Uterus (tissue), 4 donors: ENCODE measurements around the gene OR5B12. TPM values are rescaled to one million over a fixed set of nuclear protein-coding genes. Genes with fewer than 3 reads are reported as not detected.

Source experiments
- DNase-seq, 2 donors: peaks; one replicate each; pipeline ENCODE4 v3.0.0-alpha.2; 2019 to 2020
- H3K27ac ChIP-seq, 2 donors: fragments of 200-600 bp; sonication (generic); 1 replicate in 1 of 2; 2 replicates in 1 of 2; pipeline ENCODE4 v1.5.1; 2016 to 2018
- H3K27me3 ChIP-seq, 2 donors: fragments of 200-600 bp; sonication (generic); one replicate each; pipeline ENCODE4 v1.5.1; 2018 to 2019; ENCODE audit warnings: control low read depth in 1 of 2
- H3K36me3 ChIP-seq, 2 donors: fragments of 200-600 bp; sonication (generic); one replicate each; pipeline ENCODE4 v1.5.1; 2019; ENCODE audit warnings: control low read depth in 1 of 2
- H3K4me1 ChIP-seq, 2 donors: fragments of 200-600 bp; sonication (generic); one replicate each; pipeline ENCODE4 v1.5.1; 2018 to 2019; ENCODE audit warnings: control low read depth in 1 of 2
- H3K4me3 ChIP-seq, 2 donors: fragments of 200-600 bp; sonication (generic); 1 replicate in 1 of 2; 2 replicates in 1 of 2; pipeline ENCODE4 v1.5.1; 2018 to 2019; ENCODE audit warnings: mild to moderate bottlenecking in 1 of 2
- H3K9me3 ChIP-seq, 2 donors: fragments of 200-600 bp; sonication (generic); one replicate each; pipeline ENCODE4 v1.5.1; 2019; ENCODE audit warnings: control low read depth in 1 of 2
- CTCF ChIP-seq, 4 experiments: fragments of 200-600 bp in 2 of 4; fragments of 450-650 bp in 2 of 4; sonication (generic) in 2 of 4; IDR thresholded peaks; one replicate each; pipeline ENCODE4 v1.5.1; 2016 to 2019; ENCODE audit warnings: antibody characterized with exemption in 4 of 4, mild to moderate bottlenecking in 2 of 4, moderate library complexity in 1 of 4
- POLR2A ChIP-seq, 2 donors: fragments of 450-650 bp; IDR thresholded peaks; one replicate each; pipeline ENCODE4 v1.6.1; 2016; ENCODE audit warnings: antibody characterized with exemption in 2 of 2, mild to moderate bottlenecking in 1 of 2, moderate library complexity in 1 of 2
- intact Hi-C: fragments of 100-400 bp; cut with DNase I; formaldehyde crosslinking; loops from one replicate; pipeline ENCODE4 v1.15.1; 2023; ENCODE audit warnings: low total_unique reads
- total RNA-seq, 4 donors: library from RNA; depleted of rRNA in 3 of 4; stranded (reverse); fragments of >200 nt in 3 of 4; gene quantifications; one replicate each; pipeline versions ENCODE4 v1.1.0 to v1.2.4, GENCODE V29; 2014 to 2023
- donor health status: DM: yes; HTN: yes; CAD: no.

Gene OR5B12
- total RNA-seq = under 1 TPM in 1 of 4 donors, not detected in 3; 0.14 TPM

- DNase-seq = no peak
- no peaks in the 10 kb centered on the region for H3K4me1 ChIP-seq
- intact Hi-C loops = no loop called here
- H3K4me3 ChIP-seq = no peak within 1 kb of the TSS
- no peak within 1 kb of the TSS for H3K27ac ChIP-seq
- no peaks in the 10 kb centered on the region for H3K36me3 ChIP-seq
- no peaks in the 10 kb centered on the region for H3K9me3 ChIP-seq
- no peak for TF ChIP-seq CTCF (IDR thresholded peaks at IDR 0.05)
- no peak for TF ChIP-seq POLR2A (IDR thresholded peaks at IDR 0.05)
- no peaks in the 10 kb centered on the region for H3K27me3 ChIP-seq
Measured at GRCh38 chr11:58442136-58442535, at the start of gene OR5B12. OR5B12 (minus strand) TSS chr11:58442236; CDS start chr11:58440151, 2,085 bp downstream.

GRCh38 chr11:58490827-58491226, 48.8 kb upstream of the OR5B12 start:
- no peaks in the 10 kb centered on the region for H3K9me3 ChIP-seq
- H3K36me3 ChIP-seq = no peaks in the 10 kb centered on the region
- intact Hi-C loops = no loop called here
- no peak for TF ChIP-seq POLR2A (IDR thresholded peaks at IDR 0.05)
- H3K27ac ChIP-seq = no peak overlapping the region
- no peak overlapping the region for H3K4me3 ChIP-seq
- no peaks in the 10 kb centered on the region for H3K4me1 ChIP-seq
- H3K27me3 ChIP-seq = no peaks in the 10 kb centered on the region
- no peak for DNase-seq

- H3K9me3 ChIP-seq = no peaks in the 10 kb centered on the region
- intact Hi-C loops = no loop called here
- no peaks in the 10 kb centered on the region for H3K36me3 ChIP-seq
- H3K4me3 ChIP-seq = no peak overlapping the region
- H3K27me3 ChIP-seq = no peaks in the 10 kb centered on the region
- no peak for DNase-seq
- no peaks in the 10 kb centered on the region for H3K4me1 ChIP-seq
- no peak for TF ChIP-seq POLR2A (IDR thresholded peaks at IDR 0.05)
- TF ChIP-seq CTCF (IDR thresholded peaks at IDR 0.05) = no peak
- no peak overlapping the region for H3K27ac ChIP-seq
Measured at GRCh38 chr11:58487170-58487569, 45.1 kb upstream of the OR5B12 start.

- H3K27me3 ChIP-seq = no peaks in the 10 kb centered on the region
- intact Hi-C loops = no loop called here
- TF ChIP-seq CTCF (IDR thresholded peaks at IDR 0.05) (no peak), POLR2A (IDR thresholded peaks at IDR 0.05) (no peak)
- no peak overlapping the region for H3K27ac ChIP-seq
- no peaks in the 10 kb centered on the region for H3K4me1 ChIP-seq
- H3K36me3 ChIP-seq = no peaks in the 10 kb centered on the region
- H3K9me3 ChIP-seq = no peaks in the 10 kb centered on the region
- H3K4me3 ChIP-seq = no peak overlapping the region
- no peak for DNase-seq
Measured at GRCh38 chr11:58485961-58486360, 43.9 kb upstream of the OR5B12 start.

GRCh38 chr11:58471892-58472291, 29.9 kb upstream of the OR5B12 start:
- no peak for DNase-seq
- H3K9me3 ChIP-seq = no peaks in the 10 kb centered on the region
- H3K4me1 ChIP-seq = no peaks in the 10 kb centered on the region
- TF ChIP-seq CTCF (IDR thresholded peaks at IDR 0.05) = no peak
- no peak overlapping the region for H3K4me3 ChIP-seq
- no peak overlapping the region for H3K27ac ChIP-seq
- no peaks in the 10 kb centered on the region for H3K36me3 ChIP-seq
- no peaks in the 10 kb centered on the region for H3K27me3 ChIP-seq
- intact Hi-C loops = no loop called here

- no peak for TF ChIP-seq CTCF (IDR thresholded peaks at IDR 0.05)
- TF ChIP-seq POLR2A (IDR thresholded peaks at IDR 0.05) = no peak
- H3K27me3 ChIP-seq = no peaks in the 10 kb centered on the region
- DNase-seq = no peak
- no peak overlapping the region for H3K27ac ChIP-seq
- H3K4me1 ChIP-seq = no peaks in the 10 kb centered on the region
- intact Hi-C loops = no loop called here
- H3K4me3 ChIP-seq = no peak overlapping the region
- no peaks in the 10 kb centered on the region for H3K36me3 ChIP-seq
- H3K9me3 ChIP-seq = no peaks in the 10 kb centered on the region
Measured at GRCh38 chr11:58466293-58466692, 24.3 kb upstream of the OR5B12 start.
